GM12875 (cell line): ENCODE data around the gene OTULINL.
"Not testable (repeated sequence)": the region's sequence is repeated elsewhere in the genome, so short reads cannot be mapped to it uniquely, and the experiment has no call there.

Source experiments
- H3K4me3 ChIP-seq: one replicate; pipeline ENCODE4 v1.5.1; 2011; ENCODE audit warnings: low read depth, low read length, control low read depth
- TF ChIP-seq, protein P1 (sequence below): IDR thresholded peaks from 2 replicates; pipeline ENCODE4 v1.5.1; 2011; ENCODE audit warnings: low read depth, mild to moderate bottlenecking, control low read depth, inconsistent platforms, low read length, moderate library complexity, borderline replicate concordance; ENCODE audit not compliant: insufficient read depth

OTULINL gene

DNA sequence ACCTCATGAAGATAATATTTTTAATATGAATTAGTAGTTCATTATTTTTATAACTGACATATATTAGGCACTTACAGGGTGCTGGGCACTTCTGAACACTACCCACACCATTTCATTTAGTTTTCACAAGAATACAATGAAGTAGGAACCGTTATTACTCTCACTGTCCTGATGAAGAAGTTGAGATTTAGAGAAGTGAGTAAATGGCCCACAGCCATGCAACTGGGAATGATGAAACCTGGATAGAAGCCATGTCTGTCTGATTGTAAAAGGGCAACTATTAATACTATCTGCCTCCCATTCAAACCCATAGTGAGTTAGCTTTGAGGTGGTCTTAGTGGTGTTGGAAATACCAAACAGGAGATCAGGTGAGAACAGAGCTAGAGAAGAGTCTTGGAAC lies 29.6 kb upstream of the OTULINL start:
- H3K4me3 ChIP-seq = no peak overlapping the region
- TF ChIP-seq, protein P1, sequence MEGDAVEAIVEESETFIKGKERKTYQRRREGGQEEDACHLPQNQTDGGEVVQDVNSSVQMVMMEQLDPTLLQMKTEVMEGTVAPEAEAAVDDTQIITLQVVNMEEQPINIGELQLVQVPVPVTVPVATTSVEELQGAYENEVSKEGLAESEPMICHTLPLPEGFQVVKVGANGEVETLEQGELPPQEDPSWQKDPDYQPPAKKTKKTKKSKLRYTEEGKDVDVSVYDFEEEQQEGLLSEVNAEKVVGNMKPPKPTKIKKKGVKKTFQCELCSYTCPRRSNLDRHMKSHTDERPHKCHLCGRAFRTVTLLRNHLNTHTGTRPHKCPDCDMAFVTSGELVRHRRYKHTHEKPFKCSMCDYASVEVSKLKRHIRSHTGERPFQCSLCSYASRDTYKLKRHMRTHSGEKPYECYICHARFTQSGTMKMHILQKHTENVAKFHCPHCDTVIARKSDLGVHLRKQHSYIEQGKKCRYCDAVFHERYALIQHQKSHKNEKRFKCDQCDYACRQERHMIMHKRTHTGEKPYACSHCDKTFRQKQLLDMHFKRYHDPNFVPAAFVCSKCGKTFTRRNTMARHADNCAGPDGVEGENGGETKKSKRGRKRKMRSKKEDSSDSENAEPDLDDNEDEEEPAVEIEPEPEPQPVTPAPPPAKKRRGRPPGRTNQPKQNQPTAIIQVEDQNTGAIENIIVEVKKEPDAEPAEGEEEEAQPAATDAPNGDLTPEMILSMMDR = no peak

DNA sequence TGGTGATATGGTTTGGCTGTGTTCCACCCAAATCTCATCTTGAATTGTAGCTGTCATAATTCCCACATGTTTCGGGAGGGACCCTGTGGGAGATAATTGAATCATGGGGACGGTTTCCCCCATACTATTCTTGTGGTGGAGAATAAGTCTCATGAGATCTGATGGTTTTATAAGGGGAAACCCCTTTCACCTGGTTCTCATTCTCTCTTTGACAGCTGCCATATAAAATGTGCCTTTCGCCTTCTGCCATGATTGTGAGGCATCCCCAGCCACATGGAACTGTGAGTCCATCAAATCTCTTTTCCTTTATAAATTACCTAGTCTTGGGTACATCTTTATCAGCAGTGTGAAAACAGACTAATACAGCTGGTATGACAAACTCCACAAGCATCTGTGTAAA lies 27.3 kb upstream of the OTULINL start:
- H3K4me3 ChIP-seq = not testable (repeated sequence)

DNA sequence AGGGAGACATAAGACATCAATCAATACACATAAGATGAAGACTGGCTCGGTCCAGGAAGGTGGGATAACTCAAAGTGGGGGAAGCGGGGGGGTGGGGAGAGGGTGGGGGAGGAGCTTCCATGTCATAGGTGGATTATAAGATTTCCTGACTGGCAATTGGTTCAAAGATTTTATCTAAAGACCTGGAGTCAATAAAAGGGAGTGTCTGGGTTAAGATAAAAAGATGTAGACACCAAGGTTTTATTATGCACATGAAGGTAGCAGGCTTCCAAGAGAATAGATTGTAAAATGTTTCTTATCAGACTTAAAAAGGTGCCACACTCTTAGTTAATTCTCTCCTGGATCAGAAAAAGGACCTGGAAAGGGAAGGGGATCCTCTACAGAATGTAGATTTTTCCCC lies 25.6 kb upstream of the OTULINL start:
- no peak overlapping the region for H3K4me3 ChIP-seq
- TF ChIP-seq, protein P1 = no peak

DNA sequence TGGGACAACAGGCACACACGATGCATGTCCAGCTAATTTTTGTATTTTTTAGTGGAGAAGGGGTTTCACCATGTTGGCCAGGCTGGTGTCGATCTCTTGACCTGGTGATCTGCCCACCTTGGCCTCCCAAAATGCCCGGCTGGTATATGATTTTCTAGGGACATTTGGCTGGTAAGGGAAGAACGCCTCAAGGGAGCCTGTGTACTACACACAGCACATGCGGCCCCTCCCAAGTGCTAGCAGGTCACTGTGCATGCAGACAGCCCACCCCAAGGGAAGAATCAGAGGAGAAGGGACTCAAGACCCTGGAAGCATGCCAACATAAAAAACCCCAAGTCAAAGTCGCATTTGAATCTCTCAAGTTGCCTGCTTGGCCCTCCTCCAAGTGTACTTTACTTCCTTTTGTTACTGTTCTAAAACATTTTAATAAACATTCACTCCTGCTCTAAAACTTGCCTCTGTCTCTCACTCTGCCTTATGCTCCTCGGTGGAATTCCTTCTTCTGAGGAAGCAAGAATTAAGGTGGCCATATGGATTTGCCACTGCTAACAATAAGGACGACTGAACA lies 24.3 kb upstream of the OTULINL start:
- H3K4me3 ChIP-seq = no peak overlapping the region
- TF ChIP-seq, protein P1 = no peak

DNA sequence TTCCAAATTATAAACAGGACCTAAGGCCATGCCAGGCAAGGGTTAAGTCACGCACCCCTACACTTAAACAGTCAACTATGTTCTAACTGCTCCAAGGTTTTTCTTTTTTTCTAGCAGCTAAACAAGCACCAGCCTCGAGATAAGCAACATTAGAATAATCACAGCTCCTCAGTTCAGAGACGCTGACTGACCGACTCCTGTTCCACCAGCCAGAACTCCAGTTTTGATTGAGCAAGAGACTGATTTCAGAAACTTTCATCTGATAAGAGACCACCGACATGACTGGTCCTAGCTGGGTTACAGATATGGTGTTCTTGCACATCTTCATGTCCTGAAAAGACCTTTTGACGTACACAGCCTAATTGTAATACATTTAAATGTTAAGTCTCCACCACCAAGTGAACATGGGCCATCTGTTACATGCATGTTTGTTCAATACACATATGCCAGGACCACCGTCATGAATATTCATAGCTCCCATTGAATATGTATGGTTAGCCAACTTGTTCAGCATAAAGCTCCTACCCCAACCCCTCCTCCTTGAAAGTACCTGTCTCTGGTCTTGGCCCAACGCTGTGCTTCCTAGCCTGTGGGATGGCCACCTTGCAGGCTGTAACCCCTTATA lies 23.7 kb upstream of the OTULINL start:
- TF ChIP-seq, protein P1 = no peak
- no peak overlapping the region for H3K4me3 ChIP-seq

DNA sequence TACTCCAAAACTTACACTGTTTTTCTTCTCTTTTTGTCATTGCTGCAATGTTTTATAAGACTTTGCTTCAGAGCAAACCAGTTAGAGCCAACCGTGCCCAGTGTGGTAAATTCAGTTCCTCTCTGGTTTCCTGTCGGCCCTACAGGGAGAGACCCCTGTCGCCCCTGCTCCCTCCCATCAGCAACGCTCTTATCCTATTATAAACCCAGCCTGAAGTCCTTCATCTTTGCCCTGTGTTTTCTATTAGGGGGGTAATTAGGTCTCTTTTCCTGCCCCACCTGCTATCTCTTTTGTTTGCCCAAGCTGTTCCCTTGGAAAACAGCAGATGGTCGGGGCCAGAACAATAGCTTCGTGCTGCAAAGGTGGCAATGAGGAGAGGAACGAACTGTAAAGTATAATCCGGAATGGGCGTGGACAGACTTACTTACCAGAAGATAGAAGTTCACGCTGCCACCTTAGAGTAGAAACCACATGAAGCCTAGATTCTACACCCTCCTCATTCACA lies 21.4 kb upstream of the OTULINL start:
- H3K4me3 ChIP-seq = no peak overlapping the region
- TF ChIP-seq, protein P1 = no peak

DNA sequence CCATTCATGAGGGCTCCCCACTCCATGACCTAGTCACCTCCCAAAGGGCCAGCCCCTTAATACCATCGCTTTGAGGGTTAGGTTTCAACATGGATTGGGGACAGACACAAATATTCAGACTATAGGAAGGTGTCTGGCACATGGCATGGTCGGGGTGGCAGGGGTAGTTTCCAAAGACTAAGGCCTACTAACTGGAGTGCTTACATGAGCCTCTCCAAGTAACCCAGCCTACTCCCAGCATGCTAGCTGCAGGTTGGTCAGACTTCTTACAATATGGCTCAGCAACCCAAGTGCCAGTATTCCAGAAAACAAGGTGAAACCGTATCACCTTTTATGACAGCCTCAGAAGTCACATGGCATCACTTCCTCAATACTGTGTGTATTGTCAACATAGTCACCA lies 19.9 kb upstream of the OTULINL start:
- TF ChIP-seq, protein P1 = no peak
- no peak overlapping the region for H3K4me3 ChIP-seq
